Heart right ventricle (tissue), 16 donors: Measurements from ENCODE around the gene IGF2BP2. TPM values are rescaled to one million over a fixed set of nuclear protein-coding genes. Genes with fewer than 3 reads are reported as not detected.

Experiments used
- ATAC-seq, 8 donors: fragments of 200-7000 bp; cut with Tn5 transposase; one replicate each; pipeline ENCODE4 v1.9.1; 2020; ENCODE audit warnings: mild to moderate bottlenecking in 8 of 8, moderate library complexity in 8 of 8, moderate number of reproducible peaks in 1 of 8
- DNase-seq, 2 donors: peaks; one replicate each; pipeline ENCODE4 v3.0.0-alpha.2; 2020
- H3K27ac ChIP-seq, 10 donors: fragments of 200-600 bp; sonication (generic) in 2 of 10; one replicate each; pipeline versions ENCODE4 v1.5.0 to v1.8.0; 2020 to 2022; ENCODE audit warnings: mild to moderate bottlenecking in 3 of 10
- H3K27me3 ChIP-seq, 7 donors: fragments of 200-600 bp; one replicate each; pipeline ENCODE4 v1.8.0; 2021 to 2022; ENCODE audit warnings: mild to moderate bottlenecking in 2 of 7
- H3K36me3 ChIP-seq, 9 donors: fragments of 200-600 bp; sonication (generic) in 1 of 9; one replicate each; pipeline versions ENCODE4 v1.5.0 to v1.8.0; 2020 to 2022; ENCODE audit warnings: mild to moderate bottlenecking in 2 of 9
- H3K4me1 ChIP-seq, 9 donors: fragments of 200-600 bp; sonication (generic) in 1 of 9; one replicate each; pipeline versions ENCODE4 v1.5.0 to v1.8.0; 2020 to 2022; ENCODE audit warnings: mild to moderate bottlenecking in 4 of 9
- H3K4me3 ChIP-seq, 10 donors: fragments of 200-600 bp; sonication (generic) in 2 of 10; one replicate each; pipeline versions ENCODE4 v1.5.0 to v1.8.0; 2020 to 2022; ENCODE audit warnings: mild to moderate bottlenecking in 7 of 10, moderate library complexity in 2 of 10
- H3K9me3 ChIP-seq, 11 donors: fragments of 200-600 bp in 10 of 11; sonication (generic) in 2 of 11; one replicate each; pipeline versions ENCODE4 v1.5.0 to v1.8.0; 2013 to 2022; ENCODE audit warnings: mild to moderate bottlenecking in 2 of 11, control low read depth in 1 of 11, moderate library complexity in 1 of 11
- CTCF ChIP-seq, 9 donors: fragments of 200-600 bp; sonication (generic) in 2 of 9; IDR thresholded peaks; one replicate each; pipeline versions ENCODE4 v1.5.0 to v1.8.0; 2021 to 2022; ENCODE audit warnings: antibody characterized with exemption in 9 of 9, mild to moderate bottlenecking in 5 of 9, moderate library complexity in 1 of 9
- WGBS, 2 donors: extraction: QIAGEN DNeasy Blood & Tissue Kit; methylation state at CpG; one replicate each; pipeline ENCODE4 v1.1.7; 2013; ENCODE audit warnings: inconsistent platforms in 1 of 2; 5-methylcytosine and 5-hydroxymethylcytosine counted together
- intact Hi-C, 10 donors: fragments of 100-400 bp; cut with DNase I; formaldehyde crosslinking; loops; one replicate each; pipeline versions ENCODE4 v1.11.1 to v1.14.2; 2022
- polyA plus RNA-seq, 2 donors: library from polyadenylated mRNA; stranded (reverse); fragments of 200-250 nt; gene quantifications; one replicate each; pipeline ENCODE4 v1.2.3, GENCODE V29; 2013
- total RNA-seq, 10 donors: library from RNA; stranded (reverse); fragmentation: NEBNext Ultra II Directional in 3 of 10; extraction: Animal tissue kit (Norgen Biotek cat#: 25700) in 3 of 10; gene quantifications; one replicate each; pipeline versions ENCODE4 v1.2.1 to v1.2.4, GENCODE V29; 2021 to 2023
- donor health status: Arrhythmogenic right ventricular cardiomyopathy.
- donor health status: ischemic (EF 13 %, LVEDD 7.1; RV severe dilation, severe dysfunction).
- donor health status: healthy with polysubstance abuse.
- donor health status: DM: no; HTN: yes; CAD: no.
- donor health status: DM: no; HTN: no; CAD: no.
- donor health status: ischemic (EF 25% LVEDD 6.9; RV normal size, moderate dysfunction).
- donor health status: ischemic (EF 25% LVEDD 5.7; RV mildly dilated, moderate dysfunction).
- donor health status: healthy.
- donor health status: DM: yes; HTN: yes; CAD: no.
- donor health status: Ischemic cardiomyopathy.
- donor health status: ischemic (EF 35%, LVEDD 5.7; RV mildly dilated, moderate dysfunction).
- donor health status: nonischemic (EF 11% LVEDD 7.7; RV severe dilation, severe dysfunction).
- donor health status: DM: yes; HTN: yes; CAD: no.
- donor health status: PGD.
- donor health status: ischemic (EF 29% LVEDD 5.4; RV normal size, mild dysfunction).
- donor health status: nonischemic (EF 23%, LVEDD 6.1; RV moderate dilation, normal function).

IGF2BP2 gene
- total and polyA plus RNA-seq, 12 donors = 9.4 to 17.8 (median 15.4) TPM

GRCh38 chr3:185852635-185853034, 27.8 kb upstream of the IGF2BP2 start:
- DNase-seq = no peak
- TF ChIP-seq CTCF (IDR thresholded peaks at IDR 0.05) = no peak
- 90% methylated on average over 4 of the region's 4 CpGs for WGBS, 2 donors
- Histone ChIP-seq H3K4me1 (no peaks in the 10 kb centered on the region), H3K36me3 (no peaks in the 10 kb centered on the region), H3K27me3 (peaks cover 0 to 3% (median 0%) of the 10 kb centered on the region in 7 donors), H3K4me3 (no peak overlapping the region), H3K9me3 (peaks cover 0 to 25% (median 11%) of the 10 kb centered on the region in 11 donors), H3K27ac (no peak overlapping the region)
- intact Hi-C loops = no loop called here
- no peak for ATAC-seq

GRCh38 chr3:185851959-185852358, 27.1 kb upstream of the IGF2BP2 start:
- 93 to 100% methylated on average over 1 of the region's 1 CpG for WGBS, 2 donors
- intact Hi-C loops = no loop called here

GRCh38 chr3:185851046-185851445, 26.2 kb upstream of the IGF2BP2 start:
- Histone ChIP-seq H3K9me3 (peaks cover 0 to 10% (median 1%) of the 10 kb centered on the region in 11 donors), H3K27me3 (peaks cover 0 to 3% (median 0%) of the 10 kb centered on the region in 7 donors), H3K27ac (no peak overlapping the region), H3K4me3 (no peak overlapping the region), H3K36me3 (no peaks in the 10 kb centered on the region), H3K4me1 (no peaks in the 10 kb centered on the region)
- TF ChIP-seq CTCF (IDR thresholded peaks at IDR 0.05) = no peak
- WGBS, 2 donors = 94 to 96% methylated on average over 3 of the region's 3 CpGs
- DNase-seq = no peak
- intact Hi-C loops = no loop called here
- ATAC-seq = no peak

More at GRCh38 chr3:185851959-185852358, 27.1 kb upstream of the IGF2BP2 start:
- no peak for DNase-seq
- Histone ChIP-seq H3K4me3 (no peak overlapping the region), H3K9me3 (peaks cover 0 to 19% (median 9%) of the 10 kb centered on the region in 11 donors), H3K4me1 (no peaks in the 10 kb centered on the region), H3K36me3 (no peaks in the 10 kb centered on the region), H3K27ac (no peak overlapping the region), H3K27me3 (peaks cover 0 to 3% (median 0%) of the 10 kb centered on the region in 7 donors)
- ATAC-seq = no peak
- TF ChIP-seq CTCF (IDR thresholded peaks at IDR 0.05) = no peak

- intact Hi-C loops = no loop called here
- Histone ChIP-seq H3K4me1 (no peaks in the 10 kb centered on the region), H3K27me3 (peaks cover 0 to 3% (median 0%) of the 10 kb centered on the region in 7 donors), H3K36me3 (no peaks in the 10 kb centered on the region), H3K9me3 (no peaks in the 10 kb centered on the region), H3K4me3 (no peak overlapping the region), H3K27ac (no peak overlapping the region)
- DNase-seq (no peak), ATAC-seq (no peak)
- WGBS, 2 donors = 78 to 88% methylated on average over 6 of the region's 6 CpGs
- TF ChIP-seq CTCF (IDR thresholded peaks at IDR 0.05) = no peak
These were observed 22.7 kb upstream of the IGF2BP2 start for GRCh38 chr3:185847506-185847905.
